Vagina (tissue), 2 donors: ENCODE results near the gene ZNF638. TPM values are rescaled to one million over a fixed set of nuclear protein-coding genes. Genes with fewer than 3 reads are reported as not detected.

ENCODE experiments used
- DNase-seq, 2 donors: peaks; one replicate each; pipeline ENCODE4 v3.0.0-alpha.2; 2017; ENCODE audit errors: extremely low spot score in 2 of 2
- H3K27ac ChIP-seq: fragments of 200-600 bp; sonication (generic); one replicate; pipeline ENCODE4 v1.5.1; 2019
- H3K27me3 ChIP-seq: fragments of 200-600 bp; sonication (generic); one replicate; pipeline ENCODE4 v1.5.1; 2019
- H3K36me3 ChIP-seq, 2 donors: fragments of 200-600 bp; sonication (generic); one replicate each; pipeline ENCODE4 v1.5.1; 2017 to 2019
- H3K4me1 ChIP-seq: fragments of 200-600 bp; sonication (generic); one replicate; pipeline ENCODE4 v1.5.1; 2019
- H3K4me3 ChIP-seq, 2 donors: fragments of 200-600 bp; sonication (generic); 1 replicate in 1 of 2; 2 replicates in 1 of 2; pipeline ENCODE4 v1.5.1; 2016 to 2019
- H3K9me3 ChIP-seq: fragments of 200-600 bp; sonication (generic); one replicate; pipeline ENCODE4 v1.5.1; 2019
- POLR2A ChIP-seq, 2 donors: fragments of 450-650 bp; IDR thresholded peaks; one replicate each; pipeline ENCODE4 v1.6.1; 2017; ENCODE audit warnings: antibody characterized with exemption in 2 of 2, mild to moderate bottlenecking in 2 of 2, moderate library complexity in 2 of 2
- POLR2AphosphoS5 ChIP-seq, 2 donors: sonication (generic); formaldehyde crosslinking; IDR thresholded peaks; one replicate each; pipeline ENCODE4 v1.9.0; 2017; ENCODE audit warnings: antibody characterized with exemption in 2 of 2, mild to moderate bottlenecking in 2 of 2, low read depth in 1 of 2; ENCODE audit not compliant: insufficient read depth in 1 of 2
- intact Hi-C: fragments of 100-400 bp; cut with DNase I; formaldehyde crosslinking; loops from one replicate; pipeline ENCODE4 v1.15.1; 2023
- total RNA-seq: library from RNA; depleted of rRNA; stranded (reverse); fragments of >200 nt; gene quantifications from one replicate; pipeline ENCODE4 v1.2.3, GENCODE V29; 2016
- TF ChIP-seq, protein P1 (sequence below), 3 experiments: fragments of 450-650 bp in 2 of 3; fragments of 200-600 bp in 1 of 3; sonication (generic) in 1 of 3; IDR thresholded peaks; one replicate each; pipeline ENCODE4 v1.5.1; 2017 to 2019; ENCODE audit warnings: antibody characterized with exemption in 3 of 3, mild to moderate bottlenecking in 2 of 3, moderate library complexity in 2 of 3

ZNF638 gene
- total RNA-seq, 1 donor from 2014 or later = 139 TPM

DNA sequence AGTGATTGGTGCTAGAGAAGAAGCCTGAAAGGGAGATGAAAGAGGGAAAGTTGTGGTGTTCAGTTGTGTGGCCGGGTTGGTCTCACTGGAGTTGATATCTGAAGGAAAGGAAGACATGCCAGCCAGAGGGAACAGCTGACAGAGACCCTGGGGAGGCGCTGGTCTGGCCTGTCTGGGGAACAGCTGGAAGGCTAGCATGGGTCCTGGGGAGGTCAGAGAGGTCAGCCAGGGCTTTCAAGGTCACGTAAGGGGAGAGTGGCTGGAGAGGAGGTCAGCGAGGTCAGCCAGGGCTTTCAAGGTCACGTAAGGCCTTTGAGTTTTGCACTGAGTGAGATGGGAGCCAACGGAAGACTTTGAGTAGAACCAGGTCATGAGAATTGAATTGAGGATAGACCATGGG is 132.8 kb downstream of the ZNF638 start:
- H3K9me3 ChIP-seq = no peaks in the 10 kb centered on the region
- H3K36me3 ChIP-seq = no peaks in the 10 kb centered on the region
- intact Hi-C loops = loop anchor here (5.0 kb wide), 1 partner anchor 48 kb away; no protein-coding TSS in a partner anchor
- peak in 1 of 2 donors; percentile 91 for DNase-seq
- H3K27me3 ChIP-seq = peaks cover 7% of the 10 kb centered on the region
- no peak overlapping the region for H3K4me3 ChIP-seq
- TF ChIP-seq POLR2AphosphoS5 (IDR thresholded peaks at IDR 0.05; ENCODE audit: insufficient read depth in 1 of 2, low read depth in 1 of 2) = no peak
- no peak for TF ChIP-seq POLR2A (IDR thresholded peaks at IDR 0.05)
- TF ChIP-seq, protein P1, sequence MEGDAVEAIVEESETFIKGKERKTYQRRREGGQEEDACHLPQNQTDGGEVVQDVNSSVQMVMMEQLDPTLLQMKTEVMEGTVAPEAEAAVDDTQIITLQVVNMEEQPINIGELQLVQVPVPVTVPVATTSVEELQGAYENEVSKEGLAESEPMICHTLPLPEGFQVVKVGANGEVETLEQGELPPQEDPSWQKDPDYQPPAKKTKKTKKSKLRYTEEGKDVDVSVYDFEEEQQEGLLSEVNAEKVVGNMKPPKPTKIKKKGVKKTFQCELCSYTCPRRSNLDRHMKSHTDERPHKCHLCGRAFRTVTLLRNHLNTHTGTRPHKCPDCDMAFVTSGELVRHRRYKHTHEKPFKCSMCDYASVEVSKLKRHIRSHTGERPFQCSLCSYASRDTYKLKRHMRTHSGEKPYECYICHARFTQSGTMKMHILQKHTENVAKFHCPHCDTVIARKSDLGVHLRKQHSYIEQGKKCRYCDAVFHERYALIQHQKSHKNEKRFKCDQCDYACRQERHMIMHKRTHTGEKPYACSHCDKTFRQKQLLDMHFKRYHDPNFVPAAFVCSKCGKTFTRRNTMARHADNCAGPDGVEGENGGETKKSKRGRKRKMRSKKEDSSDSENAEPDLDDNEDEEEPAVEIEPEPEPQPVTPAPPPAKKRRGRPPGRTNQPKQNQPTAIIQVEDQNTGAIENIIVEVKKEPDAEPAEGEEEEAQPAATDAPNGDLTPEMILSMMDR (IDR thresholded peaks at IDR 0.05) = no peak
- no peak overlapping the region for H3K27ac ChIP-seq
- H3K4me1 ChIP-seq = peaks cover 17% of the 10 kb centered on the region

DNA sequence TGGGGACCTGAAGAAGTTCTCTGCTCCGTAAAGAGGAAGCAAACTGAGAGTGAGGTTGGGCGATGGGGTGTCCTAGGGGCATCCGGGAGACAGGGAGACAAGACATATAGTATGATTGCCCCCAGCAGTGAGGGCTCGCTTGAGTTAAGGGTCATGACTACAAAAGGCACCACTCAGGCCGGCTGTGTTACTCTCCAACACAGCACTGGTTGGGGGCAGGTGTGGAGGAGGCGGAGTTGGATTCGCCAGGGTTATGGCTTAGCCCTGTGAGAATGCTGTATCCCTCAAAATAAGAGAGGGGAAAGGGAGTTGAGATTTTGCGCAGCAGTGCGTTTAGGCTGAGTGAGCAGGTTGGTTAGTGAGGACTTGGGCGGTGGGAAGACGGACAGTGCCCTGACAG is 133.8 kb downstream of the ZNF638 start:
- TF ChIP-seq POLR2AphosphoS5 (IDR thresholded peaks at IDR 0.05; ENCODE audit: insufficient read depth in 1 of 2, low read depth in 1 of 2) = no peak
- TF ChIP-seq, protein P1 (IDR thresholded peaks at IDR 0.05) = no peak
- no peak for TF ChIP-seq POLR2A (IDR thresholded peaks at IDR 0.05)
- H3K27me3 ChIP-seq = peaks cover 7% of the 10 kb centered on the region
- no peak overlapping the region for H3K27ac ChIP-seq
- H3K36me3 ChIP-seq = no peaks in the 10 kb centered on the region
- no peak overlapping the region for H3K4me3 ChIP-seq
- intact Hi-C loops = no loop called here
- H3K9me3 ChIP-seq = no peaks in the 10 kb centered on the region
- peaks cover 17% of the 10 kb centered on the region for H3K4me1 ChIP-seq
- no peak for DNase-seq

DNA sequence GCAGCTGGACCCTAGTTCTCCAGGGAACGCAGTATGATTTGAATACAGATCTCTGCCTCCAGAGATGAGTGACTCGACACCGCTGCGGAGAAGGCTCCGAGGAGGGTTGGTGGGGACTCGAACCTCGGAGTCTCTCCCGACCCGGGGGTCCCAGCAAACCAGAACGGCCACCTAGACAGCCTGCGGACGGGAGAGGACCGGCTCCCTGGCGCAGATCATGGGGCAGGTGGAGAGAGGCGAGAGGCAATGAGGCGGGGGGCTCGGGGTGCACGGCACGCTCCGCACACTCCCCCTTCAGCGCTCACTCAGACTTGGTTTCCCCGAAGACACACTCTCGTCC is 134.3 kb downstream of the ZNF638 start:
- DNase-seq = no peak
- no peaks in the 10 kb centered on the region for H3K9me3 ChIP-seq
- peaks cover 7% of the 10 kb centered on the region for H3K27me3 ChIP-seq
- TF ChIP-seq POLR2AphosphoS5 (IDR thresholded peaks at IDR 0.05; ENCODE audit: insufficient read depth in 1 of 2, low read depth in 1 of 2) (no peak), POLR2A (IDR thresholded peaks at IDR 0.05) (no peak)
- TF ChIP-seq, protein P1 (IDR thresholded peaks at IDR 0.05) = no peak
- peaks cover 17% of the 10 kb centered on the region for H3K4me1 ChIP-seq
- H3K36me3 ChIP-seq = no peaks in the 10 kb centered on the region
- no peak overlapping the region for H3K27ac ChIP-seq
- peak overlapping the region; percentile 60 to 80 for H3K4me3 ChIP-seq
- intact Hi-C loops = no loop called here

DNA sequence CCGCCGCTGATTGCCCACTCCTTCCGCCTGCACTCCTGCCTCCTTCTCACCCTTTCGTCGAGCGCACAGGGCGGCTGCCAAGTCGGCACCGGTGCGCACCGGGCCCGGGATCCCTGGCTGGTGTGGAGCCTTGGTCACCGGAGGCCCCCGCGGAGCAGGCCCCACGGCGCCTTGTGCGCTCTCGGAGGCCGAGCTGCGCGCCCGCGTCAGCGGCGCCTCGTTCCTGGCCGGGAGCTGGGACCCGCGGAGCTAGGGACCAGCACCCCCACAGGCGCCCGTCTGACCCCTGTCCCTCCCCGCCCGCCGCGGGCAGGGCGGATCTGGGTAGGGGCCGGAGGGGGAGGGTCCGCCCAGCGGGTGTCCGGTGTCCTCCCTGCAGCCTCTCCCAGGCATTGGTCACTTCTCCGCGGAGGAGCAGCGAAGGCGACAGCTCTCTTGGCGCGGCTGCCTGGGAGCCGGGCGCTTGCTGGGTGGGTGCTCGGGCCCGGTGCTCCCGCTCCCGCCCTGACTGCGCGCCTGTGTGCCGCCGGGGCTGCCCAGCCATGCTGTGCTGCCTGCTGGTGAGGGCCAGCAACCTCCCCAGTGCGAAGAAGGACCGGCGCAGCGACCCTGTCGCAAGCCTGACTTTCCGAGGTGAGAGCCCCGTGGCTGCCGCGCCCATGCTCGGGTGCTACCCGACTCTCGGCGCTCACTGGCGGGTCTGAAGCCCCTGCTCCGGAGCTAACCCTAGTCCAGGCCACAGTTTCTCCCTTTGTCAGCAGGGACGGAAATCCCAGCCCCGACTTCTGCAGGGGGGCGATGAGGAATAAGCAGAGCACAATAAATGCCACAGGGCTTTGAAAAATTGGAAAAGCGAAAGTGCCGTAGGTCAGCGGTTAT is 135.0 kb downstream of the ZNF638 start:
- Histone ChIP-seq H3K4me1 (peaks cover 17% of the 10 kb centered on the region), H3K27me3 (peaks cover 7% of the 10 kb centered on the region), H3K36me3 (no peaks in the 10 kb centered on the region), H3K4me3 (peak overlapping the region; percentile 60 to 80), H3K9me3 (no peaks in the 10 kb centered on the region), H3K27ac (peak overlapping the region; percentile 43)
- TF ChIP-seq, protein P1 (IDR thresholded peaks at IDR 0.05) = no peak
- TF ChIP-seq POLR2AphosphoS5 (IDR thresholded peaks at IDR 0.05; ENCODE audit: insufficient read depth in 1 of 2, low read depth in 1 of 2) (no peak), POLR2A (IDR thresholded peaks at IDR 0.05) (no peak)
- DNase-seq = no peak
- intact Hi-C loops = no loop called here

DNA sequence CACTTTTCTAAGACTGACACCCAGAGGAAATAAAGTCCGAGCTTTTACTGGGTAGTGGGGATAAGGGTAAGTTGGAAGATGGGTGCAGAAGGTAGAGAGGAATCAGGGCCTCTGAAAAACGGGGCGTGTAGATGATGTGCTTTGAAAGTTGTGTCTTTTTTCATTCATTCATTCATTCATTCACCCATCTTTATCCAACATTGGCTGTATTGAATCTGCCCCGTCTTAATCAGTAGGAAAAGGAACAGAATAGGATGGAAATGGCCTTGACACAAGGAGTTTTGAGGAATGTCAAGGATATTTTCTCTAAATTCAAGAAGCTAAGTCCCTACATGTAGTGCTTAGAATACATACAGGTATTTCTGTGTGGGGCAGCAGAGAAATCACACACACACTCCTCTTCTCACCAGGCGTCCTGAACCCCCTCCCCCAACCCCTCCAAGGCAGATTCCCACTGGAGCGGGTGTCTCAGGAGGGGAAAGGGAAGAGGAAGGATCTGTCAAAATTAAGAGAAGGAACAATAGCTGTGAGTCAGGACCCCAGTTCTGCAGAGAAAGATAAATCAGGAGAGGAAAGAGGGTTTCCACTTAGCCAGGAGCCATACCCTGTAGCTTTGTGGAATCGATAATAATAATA is 135.7 kb downstream of the ZNF638 start:
- Histone ChIP-seq H3K36me3 (no peaks in the 10 kb centered on the region), H3K27ac (no peak overlapping the region), H3K27me3 (peaks cover 7% of the 10 kb centered on the region), H3K4me1 (peaks cover 17% of the 10 kb centered on the region), H3K4me3 (peak overlapping the region; percentile 60 to 80), H3K9me3 (no peaks in the 10 kb centered on the region)
- no peak for DNase-seq
- intact Hi-C loops = no loop called here
- no peak for TF ChIP-seq POLR2A (IDR thresholded peaks at IDR 0.05)
- TF ChIP-seq POLR2AphosphoS5 (IDR thresholded peaks at IDR 0.05; ENCODE audit: insufficient read depth in 1 of 2, low read depth in 1 of 2) = no peak
- TF ChIP-seq, protein P1 (IDR thresholded peaks at IDR 0.05) = no peak
